Activated naive CD8-positive, alpha-beta T cell treated with anti-CD3 and anti-CD28 coated beads for 36 hours (primary cell): ENCODE measurements around the gene SLC35F5. TPM values are rescaled to one million over a fixed set of nuclear protein-coding genes. Genes with fewer than 3 reads are reported as not detected.

ENCODE experiments used
- DNase-seq: peaks from one replicate; pipeline ENCODE4 v3.0.0; 2021
- H3K27ac Mint-ChIP-seq: one replicate; pipeline ENCODE4 v1.8.0; 2022; ENCODE audit warnings: mild to moderate bottlenecking, moderate library complexity, mixed read lengths
- H3K27me3 Mint-ChIP-seq: one replicate; pipeline ENCODE4 v1.8.0; 2022; ENCODE audit warnings: mild to moderate bottlenecking, mixed read lengths
- H3K36me3 Mint-ChIP-seq: one replicate; pipeline ENCODE4 v1.8.0; 2021; ENCODE audit warnings: mild to moderate bottlenecking, mixed read lengths
- H3K4me1 Mint-ChIP-seq: one replicate; pipeline ENCODE4 v1.8.0; 2021; ENCODE audit warnings: mixed read lengths
- H3K4me3 Mint-ChIP-seq: one replicate; pipeline ENCODE4 v1.8.0; 2022; ENCODE audit warnings: mild to moderate bottlenecking, moderate library complexity, mixed read lengths
- H3K9me3 Mint-ChIP-seq: one replicate; pipeline ENCODE4 v1.8.0; 2022; ENCODE audit warnings: mixed read lengths
- total RNA-seq, 2 experiments: library from RNA; stranded (reverse); gene quantifications; one replicate each; pipeline ENCODE4 v1.2.3, GENCODE V29; 2021

SLC35F5 gene
- total RNA-seq, 2 experiments from 2014 or later, result 20.8 to 21.3 TPM

- Mint-ChIP-seq H3K4me3 (no peak overlapping the region), H3K4me1 (no peaks in the 10 kb centered on the region), H3K27me3 (no peaks in the 10 kb centered on the region), H3K27ac (no peak overlapping the region), H3K9me3 (peaks cover 5% of the 10 kb centered on the region), H3K36me3 (no peaks in the 10 kb centered on the region)
- no peak for DNase-seq
Measured at GRCh38 chr2:113768770-113769169, 12.3 kb upstream of the SLC35F5 start.

GRCh38 chr2:113767811-113768460 is 11.5 kb upstream of the SLC35F5 start:
- H3K9me3 Mint-ChIP-seq, result peaks cover 5% of the 10 kb centered on the region
- no peak overlapping the region for H3K4me3 Mint-ChIP-seq

DNA sequence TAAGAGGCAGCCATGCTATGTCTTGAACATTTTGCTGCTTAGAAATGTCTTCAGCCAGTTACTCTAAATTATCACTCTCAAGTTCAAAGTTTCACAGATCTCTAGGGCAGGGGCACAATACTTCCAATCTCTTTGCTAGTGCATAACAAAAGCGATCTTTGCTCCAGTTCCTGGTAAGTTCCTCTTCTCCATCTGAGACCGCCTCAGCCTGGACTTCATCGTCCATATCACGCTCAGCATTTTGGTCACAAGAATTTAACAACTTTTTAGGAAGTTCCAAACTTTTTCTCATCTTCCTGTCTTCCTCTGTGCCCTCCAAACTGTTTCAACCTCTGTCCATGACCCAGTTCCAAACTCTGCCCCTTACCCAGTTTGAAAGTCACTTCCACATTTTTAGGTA is 8.8 kb upstream of the SLC35F5 start:
- H3K27me3 Mint-ChIP-seq, result no peaks in the 10 kb centered on the region
- DNase-seq, result no peak
- H3K9me3 Mint-ChIP-seq, result peaks cover 5% of the 10 kb centered on the region
- H3K4me3 Mint-ChIP-seq, result no peak overlapping the region
- H3K4me1 Mint-ChIP-seq, result no peaks in the 10 kb centered on the region
- H3K36me3 Mint-ChIP-seq, result no peaks in the 10 kb centered on the region
- H3K27ac Mint-ChIP-seq, result no peak overlapping the region

More at GRCh38 chr2:113767811-113768460, 11.5 kb upstream of the SLC35F5 start:
- Mint-ChIP-seq H3K36me3 (no peaks in the 10 kb centered on the region), H3K27me3 (no peaks in the 10 kb centered on the region), H3K4me1 (no peaks in the 10 kb centered on the region), H3K27ac (no peak overlapping the region)
- DNase-seq, result no peak

DNA sequence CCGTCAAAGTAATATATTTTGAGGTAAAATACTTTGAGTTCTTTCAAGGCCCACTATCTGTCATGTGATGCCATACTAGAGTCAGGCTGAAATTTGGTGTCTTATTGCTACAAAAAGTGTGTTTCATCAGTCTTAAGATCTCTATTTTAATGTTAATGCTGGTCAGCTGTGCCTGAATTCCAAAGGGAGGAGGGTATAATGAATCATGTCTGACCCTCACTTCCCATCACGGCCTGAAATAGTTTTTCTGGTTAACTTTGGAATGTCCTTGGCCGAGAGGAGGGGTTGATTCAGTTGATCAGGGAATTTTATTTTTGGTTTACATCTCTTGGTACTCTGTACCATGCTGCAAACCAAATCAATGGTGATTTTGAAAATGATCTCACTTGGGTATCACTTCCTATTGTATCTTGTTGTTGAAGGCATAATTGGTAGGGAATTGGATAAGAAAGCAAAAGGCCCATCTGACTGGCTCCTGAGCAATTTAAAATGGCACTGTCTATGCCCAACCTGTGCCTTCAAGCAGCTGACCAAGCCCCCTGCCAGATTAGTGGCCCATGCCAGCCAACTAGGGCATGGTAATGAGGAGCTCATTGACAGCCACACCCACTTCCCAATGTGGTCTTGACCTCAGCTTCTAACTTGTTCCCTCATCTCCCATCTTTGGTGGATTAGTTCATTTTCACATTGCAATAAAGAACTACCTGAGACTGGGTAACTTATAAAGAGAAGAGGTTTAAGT is 6.1 kb upstream of the SLC35F5 start:
- Mint-ChIP-seq H3K4me1 (peaks cover 4% of the 10 kb centered on the region), H3K9me3 (peaks cover 5% of the 10 kb centered on the region), H3K27ac (no peak overlapping the region), H3K27me3 (no peaks in the 10 kb centered on the region), H3K4me3 (no peak overlapping the region), H3K36me3 (no peaks in the 10 kb centered on the region)
- DNase-seq, result no peak

DNA sequence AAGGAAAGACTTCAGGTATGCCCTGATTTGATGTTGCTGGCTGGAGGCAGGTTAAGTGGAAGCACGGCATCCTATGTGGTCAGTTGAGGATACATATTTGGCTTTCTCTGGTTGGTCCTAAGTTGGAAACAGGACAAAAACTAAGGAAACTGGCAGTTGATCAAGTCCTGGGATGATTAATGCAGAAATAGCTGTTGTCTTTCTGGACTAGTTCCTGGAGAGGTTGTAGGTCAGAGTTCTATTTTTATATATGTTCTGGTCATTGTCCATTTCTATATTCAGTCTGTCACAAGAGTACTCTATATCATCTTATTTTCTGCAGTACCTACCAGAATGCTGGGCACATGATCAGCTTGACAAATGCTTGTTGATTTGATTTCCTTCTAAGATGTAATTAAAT is 4.0 kb upstream of the SLC35F5 start:
- H3K4me3 Mint-ChIP-seq, result no peak overlapping the region
- no peaks in the 10 kb centered on the region for H3K27me3 Mint-ChIP-seq
- peaks cover 10% of the 10 kb centered on the region for H3K4me1 Mint-ChIP-seq
- DNase-seq, result no peak
- no peaks in the 10 kb centered on the region for H3K36me3 Mint-ChIP-seq
- H3K9me3 Mint-ChIP-seq, result peaks cover 4% of the 10 kb centered on the region
- no peak overlapping the region for H3K27ac Mint-ChIP-seq

- Mint-ChIP-seq H3K4me3 (peak overlapping the region; percentile 96), H3K27ac (peak overlapping the region; percentile 99), H3K36me3 (peaks cover 4% of the 10 kb centered on the region), H3K9me3 (no peaks in the 10 kb centered on the region), H3K4me1 (peaks cover 24% of the 10 kb centered on the region), H3K27me3 (no peaks in the 10 kb centered on the region)
- DNase-seq, result no peak
Measured at GRCh38 chr2:113757138-113757657, 756 bp upstream of the SLC35F5 start.

- H3K27me3 Mint-ChIP-seq, result no peaks in the 10 kb centered on the region
- peaks cover 10% of the 10 kb centered on the region for H3K36me3 Mint-ChIP-seq
- H3K4me3 Mint-ChIP-seq, result peak overlapping the region; percentile 96
- no peaks in the 10 kb centered on the region for H3K9me3 Mint-ChIP-seq
- peak overlapping the region; percentile 84 for H3K27ac Mint-ChIP-seq
- H3K4me1 Mint-ChIP-seq, result peaks cover 26% of the 10 kb centered on the region
- peak; percentile 71 for DNase-seq
Measured at GRCh38 chr2:113755835-113756354, 547 bp downstream of the SLC35F5 start.

DNA sequence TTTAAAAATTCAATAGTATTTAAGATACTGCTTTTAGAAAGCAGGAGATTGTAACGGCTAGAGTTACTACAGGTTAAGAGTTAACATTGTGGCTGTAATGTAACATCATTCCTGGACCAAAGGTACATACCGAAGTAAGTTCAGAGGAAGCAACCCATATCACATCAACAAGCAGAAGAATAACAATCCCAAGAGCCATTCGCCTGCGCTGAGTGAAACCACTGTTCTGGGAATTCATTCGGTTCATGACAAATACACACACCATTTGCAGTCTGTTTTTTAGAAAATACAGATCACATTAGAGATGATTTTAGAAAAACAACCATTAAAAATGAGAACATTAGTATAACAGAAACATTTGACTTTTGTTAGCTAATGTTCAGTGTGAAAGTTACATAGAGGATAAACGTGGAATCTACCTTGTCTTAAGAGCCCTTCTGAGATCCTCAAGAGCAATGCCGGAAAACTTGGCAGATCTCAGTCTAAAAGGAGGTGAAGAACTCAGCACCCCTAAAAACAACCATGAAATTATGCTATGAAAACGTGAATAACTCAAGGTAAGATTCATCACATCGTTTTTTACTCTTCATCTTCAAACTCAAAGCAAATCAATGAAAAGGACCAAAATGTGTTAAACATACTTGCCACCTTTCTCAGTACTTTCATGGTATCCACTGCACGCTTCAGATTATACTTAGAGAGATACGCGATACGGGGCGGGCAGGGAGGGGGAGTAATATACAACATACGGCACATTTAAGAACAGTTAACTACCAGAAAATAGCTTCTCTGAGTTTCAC is 1.2 kb downstream of the SLC35F5 start:
- Mint-ChIP-seq H3K27ac (peak overlapping the region; percentile 84), H3K27me3 (no peaks in the 10 kb centered on the region), H3K4me1 (peaks cover 32% of the 10 kb centered on the region), H3K36me3 (peaks cover 16% of the 10 kb centered on the region), H3K4me3 (peak overlapping the region; percentile 96), H3K9me3 (no peaks in the 10 kb centered on the region)
- DNase-seq, result no peak

- Mint-ChIP-seq H3K27ac (no peak overlapping the region), H3K4me3 (no peak overlapping the region), H3K4me1 (peaks cover 33% of the 10 kb centered on the region), H3K9me3 (no peaks in the 10 kb centered on the region), H3K27me3 (no peaks in the 10 kb centered on the region), H3K36me3 (peaks cover 18% of the 10 kb centered on the region)
- DNase-seq, result no peak
Measured at GRCh38 chr2:113754160-113754559, 2.3 kb downstream of the SLC35F5 start.

DNA sequence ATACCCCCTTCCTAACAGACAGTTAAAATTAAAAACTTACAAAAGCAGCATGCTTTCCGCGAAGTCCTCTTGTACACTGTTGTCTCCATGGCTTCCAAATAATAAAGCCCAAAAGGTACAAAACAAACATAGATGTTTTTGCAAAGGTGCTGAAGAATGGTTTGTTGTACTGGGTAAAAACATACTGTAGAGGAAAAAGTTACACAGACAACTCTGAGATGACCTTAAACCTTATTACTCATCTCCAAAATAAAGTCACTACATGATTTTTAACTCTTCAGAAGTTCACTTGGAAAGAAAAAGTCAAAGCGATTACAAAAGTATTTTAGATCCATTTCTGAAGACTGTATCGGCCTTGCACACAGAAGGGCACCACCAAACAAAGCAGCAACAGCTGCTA is 6.1 kb downstream of the SLC35F5 start:
- H3K27ac Mint-ChIP-seq, result no peak overlapping the region

GRCh38 chr2:113741091-113741490 is 15.4 kb downstream of the SLC35F5 start:
- H3K27me3 Mint-ChIP-seq, result no peaks in the 10 kb centered on the region
- no peak overlapping the region for H3K4me3 Mint-ChIP-seq
- no peaks in the 10 kb centered on the region for H3K9me3 Mint-ChIP-seq
- no peak for DNase-seq
- peaks cover 10% of the 10 kb centered on the region for H3K36me3 Mint-ChIP-seq
- H3K27ac Mint-ChIP-seq, result no peak overlapping the region
- peaks cover 3% of the 10 kb centered on the region for H3K4me1 Mint-ChIP-seq

More for the DNA sequence above, 6.1 kb downstream of the SLC35F5 start:
- Mint-ChIP-seq H3K4me1 (peaks cover 23% of the 10 kb centered on the region), H3K36me3 (peaks cover 25% of the 10 kb centered on the region), H3K27me3 (no peaks in the 10 kb centered on the region), H3K9me3 (no peaks in the 10 kb centered on the region), H3K4me3 (no peak overlapping the region)
- DNase-seq, result no peak

- Mint-ChIP-seq H3K27ac (no peak overlapping the region), H3K36me3 (peaks cover 8% of the 10 kb centered on the region), H3K4me1 (peaks cover 3% of the 10 kb centered on the region), H3K4me3 (no peak overlapping the region), H3K9me3 (no peaks in the 10 kb centered on the region), H3K27me3 (no peaks in the 10 kb centered on the region)
- no peak for DNase-seq
Measured at GRCh38 chr2:113739849-113740248, 16.6 kb downstream of the SLC35F5 start.

GRCh38 chr2:113734185-113734584 is 22.3 kb downstream of the SLC35F5 start:
- Mint-ChIP-seq H3K4me1 (peaks cover 10% of the 10 kb centered on the region), H3K27ac (no peak overlapping the region), H3K36me3 (peaks cover 6% of the 10 kb centered on the region), H3K4me3 (no peak overlapping the region), H3K9me3 (no peaks in the 10 kb centered on the region), H3K27me3 (no peaks in the 10 kb centered on the region)
- no peak for DNase-seq

GRCh38 chr2:113724010-113724409 is 32.4 kb downstream of the SLC35F5 start:
- no peak for DNase-seq
- H3K9me3 Mint-ChIP-seq, result no peaks in the 10 kb centered on the region
- no peak overlapping the region for H3K4me3 Mint-ChIP-seq
- H3K27me3 Mint-ChIP-seq, result no peaks in the 10 kb centered on the region
- peaks cover 16% of the 10 kb centered on the region for H3K36me3 Mint-ChIP-seq
- H3K4me1 Mint-ChIP-seq, result no peaks in the 10 kb centered on the region
- H3K27ac Mint-ChIP-seq, result no peak overlapping the region

DNA sequence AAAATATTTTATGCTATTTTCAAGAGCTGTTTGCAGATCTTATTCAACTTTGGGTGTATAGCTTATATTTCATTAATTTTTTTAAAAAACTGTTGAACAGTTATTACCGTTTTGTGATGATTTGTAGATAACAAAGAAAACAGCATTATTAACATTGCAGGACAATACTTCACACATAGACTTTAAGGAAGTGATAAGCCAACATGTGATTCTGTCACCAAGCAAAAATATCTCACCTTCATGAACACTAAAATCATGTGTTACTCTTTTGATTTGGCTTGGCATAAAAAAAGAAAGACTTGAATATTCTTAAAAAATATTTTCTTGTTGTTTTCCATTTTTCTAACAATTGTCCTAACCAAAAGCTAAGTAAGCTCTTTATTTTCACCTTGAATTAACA is 33.0 kb downstream of the SLC35F5 start:
- H3K36me3 Mint-ChIP-seq, result peaks cover 14% of the 10 kb centered on the region
- H3K27ac Mint-ChIP-seq, result no peak overlapping the region
- no peak for DNase-seq
- no peaks in the 10 kb centered on the region for H3K4me1 Mint-ChIP-seq
- H3K27me3 Mint-ChIP-seq, result no peaks in the 10 kb centered on the region
- H3K4me3 Mint-ChIP-seq, result no peak overlapping the region
- no peaks in the 10 kb centered on the region for H3K9me3 Mint-ChIP-seq
